Fibroblast of skin of right biceps (primary cell): ENCODE results near the gene KREMEN2.
A peak's percentile ranks its signal among the peaks of the same experiment; 100 is the strongest.
"Not testable (repeated sequence)": the region's sequence is repeated elsewhere in the genome, so short reads cannot be mapped to it uniquely, and the experiment has no call there.

Experiments used
- DNase-seq: peaks from one replicate; pipeline ENCODE4 v3.0.0-alpha.2; 2013

KREMEN2 gene

GRCh38 chr16:2963723-2964474 lies at the start of gene KREMEN2:
KREMEN2 (plus strand) TSS chr16:2964275; CDS start chr16:2964521, 246 bp downstream.
- no peak for DNase-seq

DNA sequence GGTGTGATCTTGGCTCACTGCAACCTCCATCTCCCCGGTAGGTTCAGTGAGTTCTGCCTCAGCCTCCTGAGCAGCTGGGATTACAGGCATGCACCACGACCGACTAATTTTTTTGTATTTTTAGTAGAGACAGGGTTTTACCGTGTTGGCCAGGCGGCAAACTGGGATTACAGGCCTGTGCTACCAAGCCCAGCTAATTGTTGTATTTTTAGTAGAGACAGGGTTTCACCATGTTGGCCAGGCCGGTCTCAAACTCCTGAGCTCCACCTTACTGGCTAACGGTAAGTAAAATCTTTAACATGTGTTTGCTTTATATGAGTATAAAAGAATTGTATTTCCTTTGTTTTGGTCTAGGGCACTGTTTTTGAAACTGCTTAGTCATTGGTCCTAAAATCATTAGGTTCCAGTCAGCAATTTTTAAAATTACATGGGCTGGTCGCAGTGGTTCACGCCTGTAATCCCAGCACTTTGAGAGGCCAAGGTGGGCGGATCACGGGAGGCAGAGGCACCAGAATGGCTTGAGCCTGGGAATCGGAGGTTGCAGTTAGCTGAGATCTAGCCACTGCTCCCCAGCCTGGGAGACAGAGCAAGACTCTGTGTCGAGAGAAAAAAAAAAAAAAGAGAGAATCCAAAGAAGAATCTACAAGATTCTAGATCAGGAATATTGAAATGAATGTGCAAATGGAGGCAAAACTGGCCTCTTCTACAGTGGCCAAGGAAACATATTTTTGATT lies 48.7 kb upstream of the KREMEN2 start:
- no peak for DNase-seq

GRCh38 chr16:2919511-2920255 lies 44.4 kb upstream of the KREMEN2 start:
- DNase-seq, result peak; percentile 65

DNA sequence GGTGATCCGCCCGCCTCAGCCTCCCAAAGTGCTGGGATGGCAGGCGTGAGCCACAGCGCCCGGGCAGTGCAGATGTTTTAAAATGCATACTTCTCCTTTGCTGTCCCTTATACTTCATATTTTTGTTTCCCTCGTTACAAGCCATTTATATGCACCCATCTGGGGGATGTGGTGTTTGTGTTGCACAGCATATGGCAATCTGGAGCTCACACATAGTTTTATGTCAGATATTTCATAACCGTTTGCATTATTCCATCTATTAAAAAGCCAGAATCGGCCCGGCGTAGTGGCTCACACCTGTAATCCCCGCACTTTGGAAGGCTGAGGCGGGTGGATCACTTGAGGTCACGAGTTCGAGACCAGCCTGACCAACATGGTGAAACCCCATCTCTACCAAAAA lies 40.6 kb upstream of the KREMEN2 start:
- no peak for DNase-seq

DNA sequence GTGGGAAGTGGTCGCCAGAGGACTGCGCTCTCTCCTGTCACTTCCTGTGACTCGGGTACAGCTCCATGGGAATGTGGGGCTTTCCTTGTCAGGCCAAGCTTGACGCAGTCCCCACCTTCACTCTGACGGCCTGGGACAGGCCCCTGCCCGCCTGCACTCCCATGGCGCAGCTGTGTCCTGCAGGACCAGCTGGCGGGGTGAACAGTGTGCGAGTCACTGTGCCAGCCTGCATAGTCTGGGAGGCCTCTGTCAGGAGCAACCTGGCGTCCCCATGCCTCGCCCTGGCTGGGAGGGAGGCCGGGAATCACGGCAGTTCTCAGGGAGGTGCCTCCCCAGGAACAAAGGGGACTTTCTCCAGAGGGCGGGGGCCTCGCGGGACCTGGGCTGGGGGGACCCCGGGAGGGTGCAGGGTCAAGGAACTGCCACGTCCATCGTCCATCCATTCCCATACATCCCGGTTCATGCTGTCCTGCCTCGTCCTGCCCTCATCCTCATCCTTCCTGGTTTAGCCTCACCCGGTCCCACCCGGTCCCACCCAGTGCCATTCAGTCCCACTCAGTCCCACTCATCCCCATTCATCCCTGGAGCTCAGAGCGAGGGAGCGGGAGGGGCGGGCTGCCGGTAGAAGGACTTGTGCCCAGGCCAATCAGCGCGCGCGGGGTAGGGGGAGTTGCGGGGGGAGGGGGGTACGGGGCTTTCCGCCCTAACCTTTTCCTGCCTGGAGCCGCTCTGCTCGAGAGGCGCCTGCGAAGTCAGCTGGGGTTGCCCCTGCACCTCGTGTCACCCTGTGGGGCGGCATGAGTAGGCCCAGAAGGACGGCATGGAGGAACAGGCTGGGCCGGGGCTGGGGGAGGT lies 38.9 kb upstream of the KREMEN2 start:
- DNase-seq, result no peak

- no peak for DNase-seq
Measured at GRCh38 chr16:2925951-2926649, 38.0 kb upstream of the KREMEN2 start.

- no peak for DNase-seq
Measured at GRCh38 chr16:2926650-2926999, 37.5 kb upstream of the KREMEN2 start.

DNA sequence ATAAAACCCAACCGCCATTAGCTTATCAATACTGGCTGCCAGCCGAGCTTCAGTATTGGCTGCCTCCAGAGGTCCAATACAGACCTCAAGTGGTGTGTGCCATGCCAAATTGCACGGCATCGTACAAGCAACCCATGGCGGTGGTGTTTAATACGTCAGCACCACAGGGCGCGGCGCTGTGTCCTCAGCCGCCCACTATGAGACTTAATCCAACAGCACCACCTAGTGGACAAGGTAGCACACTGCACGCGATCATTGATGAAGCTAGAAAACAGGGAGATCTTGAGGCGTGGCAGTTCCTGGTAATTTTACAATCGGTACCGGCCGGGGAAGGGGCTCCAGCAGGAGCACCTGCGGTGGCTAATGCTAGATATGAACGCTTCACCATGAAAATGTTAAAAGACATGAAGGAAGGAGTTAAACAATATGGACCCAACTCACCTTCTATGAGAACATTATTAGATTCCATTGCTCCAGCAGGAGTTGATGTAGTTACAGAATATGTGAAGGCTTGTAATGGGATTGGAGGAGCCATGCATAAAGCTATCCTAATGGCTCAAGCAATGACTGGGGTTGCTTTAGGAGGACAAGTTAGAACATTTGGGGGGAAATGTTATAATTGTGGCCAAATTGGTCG lies 36.9 kb upstream of the KREMEN2 start:
- peak; percentile 82 for DNase-seq

DNA sequence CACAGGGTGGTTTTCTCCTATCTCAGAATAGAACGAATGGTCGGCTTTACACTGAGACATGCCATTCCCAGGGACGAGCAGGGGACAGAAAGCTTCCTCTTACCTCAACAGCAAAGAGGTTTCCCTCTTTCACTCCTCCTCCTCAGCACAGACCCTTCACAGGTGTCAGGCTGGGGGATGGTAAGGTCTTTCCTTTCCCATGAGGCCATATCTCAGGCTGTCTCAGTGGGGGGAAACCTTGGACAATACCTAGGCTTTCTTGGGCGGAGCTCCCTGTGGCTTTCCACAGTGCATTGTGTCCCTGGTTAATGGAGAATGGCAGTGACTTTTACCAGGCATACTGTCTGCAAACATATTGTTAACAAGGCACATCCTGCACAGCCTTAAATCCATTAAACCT lies 35.9 kb upstream of the KREMEN2 start:
- not testable (repeated sequence) for DNase-seq

GRCh38 chr16:2928796-2929195 lies 35.3 kb upstream of the KREMEN2 start:
- DNase-seq, result no peak

DNA sequence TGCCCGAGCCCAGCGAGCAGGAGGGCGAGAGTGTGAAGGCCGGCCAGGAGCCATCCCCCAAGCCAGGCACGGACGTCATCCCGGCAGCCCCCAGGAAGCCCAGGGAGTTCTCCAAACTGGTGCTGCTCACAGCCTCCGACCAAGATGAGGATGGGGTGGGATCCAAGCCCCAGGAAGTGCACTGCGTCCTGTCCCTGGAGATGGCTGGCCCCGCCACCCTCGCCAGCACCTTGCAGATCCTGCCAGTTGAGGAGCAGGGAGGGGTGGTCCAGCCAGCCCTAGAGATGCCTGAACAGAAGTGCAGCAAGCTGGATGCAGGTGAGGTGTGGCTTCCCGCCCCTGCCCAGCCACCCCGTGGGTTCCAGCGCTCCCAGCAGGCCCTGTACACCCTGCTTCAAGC lies 34.4 kb upstream of the KREMEN2 start:
- DNase-seq, result no peak

DNA sequence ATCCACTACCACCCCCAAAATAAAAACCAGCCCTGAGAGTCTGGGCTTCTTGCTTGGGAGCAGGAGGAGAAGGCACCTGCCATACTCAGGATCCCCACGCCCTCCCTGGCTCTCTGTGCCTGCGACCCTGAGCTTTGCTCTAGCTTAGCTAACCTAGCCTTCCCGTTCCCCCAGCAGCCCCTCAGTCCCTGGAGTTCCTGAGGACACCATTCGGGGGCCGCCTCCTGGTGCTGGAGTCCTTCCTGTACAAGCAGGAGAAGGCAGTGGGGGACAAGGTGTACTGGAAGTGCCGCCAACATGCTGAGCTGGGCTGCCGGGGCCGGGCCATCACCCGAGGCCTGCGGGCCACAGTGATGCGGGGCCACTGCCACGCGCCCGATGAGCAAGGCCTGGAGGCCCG lies 33.8 kb upstream of the KREMEN2 start:
- DNase-seq, result no peak

- not testable (repeated sequence) for DNase-seq
Measured at GRCh38 chr16:2931231-2931914, 32.7 kb upstream of the KREMEN2 start.

DNA sequence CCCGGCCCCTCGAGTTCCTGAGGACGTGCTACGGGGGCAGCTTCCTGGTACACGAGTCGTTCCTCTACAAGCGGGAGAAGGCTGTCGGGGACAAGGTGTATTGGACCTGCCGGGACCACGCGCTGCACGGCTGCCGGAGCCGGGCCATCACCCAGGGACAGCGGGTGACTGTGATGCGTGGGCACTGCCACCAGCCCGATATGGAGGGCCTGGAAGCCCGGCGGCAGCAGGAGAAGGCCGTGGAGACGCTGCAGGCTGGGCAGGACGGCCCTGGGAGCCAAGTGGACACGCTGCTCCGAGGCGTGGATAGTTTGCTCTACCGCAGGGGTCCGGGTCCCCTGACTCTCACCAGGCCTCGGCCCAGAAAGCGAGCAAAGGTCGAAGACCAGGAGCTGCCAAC lies 30.9 kb upstream of the KREMEN2 start:
- no peak for DNase-seq

- DNase-seq, result no peak
Measured at GRCh38 chr16:2933701-2934100, 30.4 kb upstream of the KREMEN2 start.

- no peak for DNase-seq
Measured at GRCh38 chr16:2934450-2934849, 29.6 kb upstream of the KREMEN2 start.

DNA sequence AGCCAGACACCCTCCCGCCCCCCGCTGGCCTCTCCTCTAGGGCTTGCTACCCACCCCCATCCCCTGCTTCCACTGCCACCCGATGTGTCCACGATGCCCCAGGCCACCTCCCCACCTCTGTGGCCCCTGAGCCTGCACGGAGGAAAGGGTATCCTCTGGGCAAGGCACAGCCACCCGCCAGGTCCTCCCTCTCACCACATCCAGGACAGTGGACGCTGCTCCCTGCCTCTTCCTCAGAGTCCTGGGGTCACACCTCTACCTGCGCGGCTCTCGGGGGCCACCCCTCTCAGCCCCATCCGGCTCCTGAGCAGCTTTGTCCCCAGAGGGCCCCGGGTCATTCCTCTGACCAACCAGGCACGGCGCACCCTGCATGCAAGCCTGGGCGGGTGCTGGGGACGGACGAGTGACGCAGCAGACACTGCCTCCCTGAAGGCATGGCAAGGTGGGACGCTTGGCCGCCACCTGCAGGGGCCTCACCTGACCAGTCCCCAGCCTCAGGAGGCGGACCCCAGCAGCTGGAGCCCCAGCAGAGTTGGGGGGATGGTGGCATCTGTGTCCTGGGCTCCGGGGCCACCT lies 27.6 kb upstream of the KREMEN2 start:
- DNase-seq, result no peak

GRCh38 chr16:2937170-2937569 lies 26.9 kb upstream of the KREMEN2 start:
- DNase-seq, result no peak

- no peak for DNase-seq
Measured at GRCh38 chr16:2938206-2938605, 25.9 kb upstream of the KREMEN2 start.

- no peak for DNase-seq
Measured at GRCh38 chr16:2939968-2940367, 24.1 kb upstream of the KREMEN2 start.

- DNase-seq, result no peak
Measured at GRCh38 chr16:2942045-2942444, 22.0 kb upstream of the KREMEN2 start.
